Endothelial cell (in vitro differentiated cells): ENCODE measurements around the gene SLC28A2. TPM values are rescaled to one million over a fixed set of nuclear protein-coding genes. Genes with fewer than 3 reads are reported as not detected.

Experiments used
- DNase-seq: peaks from one replicate; pipeline ENCODE4 v3.0.0; 2021; ENCODE audit warnings: low spot score
- H3K27ac Mint-ChIP-seq: one replicate; pipeline ENCODE4 v1.8.0; 2021; ENCODE audit warnings: mixed read lengths, inconsistent platforms; ENCODE audit not compliant: unreplicated experiment
- H3K27me3 Mint-ChIP-seq: one replicate; pipeline ENCODE4 v1.8.0; 2021; ENCODE audit warnings: mild to moderate bottlenecking, moderate library complexity, mixed read lengths, inconsistent platforms; ENCODE audit not compliant: unreplicated experiment
- H3K36me3 Mint-ChIP-seq: one replicate; pipeline ENCODE4 v1.8.0; 2021; ENCODE audit warnings: mild to moderate bottlenecking, low read depth, mixed read lengths, inconsistent platforms; ENCODE audit not compliant: unreplicated experiment
- H3K4me1 Mint-ChIP-seq: one replicate; pipeline ENCODE4 v1.8.0; 2021; ENCODE audit warnings: mild to moderate bottlenecking, mixed read lengths, inconsistent platforms; ENCODE audit not compliant: unreplicated experiment
- H3K4me3 Mint-ChIP-seq: one replicate; pipeline ENCODE4 v1.8.0; 2021; ENCODE audit warnings: mild to moderate bottlenecking, mixed read lengths, inconsistent platforms; ENCODE audit not compliant: unreplicated experiment
- H3K9me3 Mint-ChIP-seq: one replicate; pipeline ENCODE4 v1.8.0; 2021; ENCODE audit warnings: mixed read lengths, inconsistent platforms; ENCODE audit not compliant: unreplicated experiment
- CTCF ChIP-seq: fragments of 200-600 bp; sonication (generic); IDR thresholded peaks from one replicate; pipeline ENCODE4 v1.5.0; 2021; ENCODE audit warnings: antibody characterized with exemption; ENCODE audit not compliant: unreplicated experiment
- total RNA-seq: library from RNA; stranded (reverse); fragmentation: NEBNext Ultra II Directional; extraction: Animal tissue kit (Norgen Biotek cat#: 25700); gene quantifications from one replicate; pipeline ENCODE4 v1.2.1, GENCODE V29; 2021; ENCODE audit not compliant: unreplicated experiment

The SLC28A2 gene
- total RNA-seq, 1 donor from 2014 or later = not detected

GRCh38 chr15:45221053-45221599, 30.9 kb upstream of the SLC28A2 start:
- no peak for DNase-seq
- no peak for TF ChIP-seq CTCF
- Mint-ChIP-seq H3K36me3 (no peaks in the 10 kb centered on the region), H3K4me1 (no peaks in the 10 kb centered on the region), H3K4me3 (no peak overlapping the region), H3K27me3 (no peaks in the 10 kb centered on the region), H3K27ac (no peak overlapping the region), H3K9me3 (no peaks in the 10 kb centered on the region)

- no peaks in the 10 kb centered on the region for H3K9me3 Mint-ChIP-seq
- no peak overlapping the region for H3K27ac Mint-ChIP-seq
- no peak for TF ChIP-seq CTCF
- H3K27me3 Mint-ChIP-seq = no peaks in the 10 kb centered on the region
- no peak overlapping the region for H3K4me3 Mint-ChIP-seq
- no peaks in the 10 kb centered on the region for H3K36me3 Mint-ChIP-seq
- no peak for DNase-seq
- no peaks in the 10 kb centered on the region for H3K4me1 Mint-ChIP-seq
These were observed 30.1 kb upstream of the SLC28A2 start for GRCh38 chr15:45221967-45222366.

- no peak overlapping the region for H3K27ac Mint-ChIP-seq
- no peaks in the 10 kb centered on the region for H3K9me3 Mint-ChIP-seq
- no peaks in the 10 kb centered on the region for H3K4me1 Mint-ChIP-seq
- no peak for DNase-seq
- H3K4me3 Mint-ChIP-seq = no peak overlapping the region
- H3K27me3 Mint-ChIP-seq = no peaks in the 10 kb centered on the region
- no peaks in the 10 kb centered on the region for H3K36me3 Mint-ChIP-seq
- no peak for TF ChIP-seq CTCF
These were observed 27.3 kb upstream of the SLC28A2 start for GRCh38 chr15:45224621-45225217.

- H3K4me3 Mint-ChIP-seq = no peak overlapping the region
- no peaks in the 10 kb centered on the region for H3K9me3 Mint-ChIP-seq
- H3K27ac Mint-ChIP-seq = no peak overlapping the region
- DNase-seq = no peak
- no peaks in the 10 kb centered on the region for H3K27me3 Mint-ChIP-seq
- TF ChIP-seq CTCF = no peak
- no peaks in the 10 kb centered on the region for H3K4me1 Mint-ChIP-seq
- no peaks in the 10 kb centered on the region for H3K36me3 Mint-ChIP-seq
These were observed 26.3 kb upstream of the SLC28A2 start for GRCh38 chr15:45225506-45226273.

- Mint-ChIP-seq H3K4me1 (no peaks in the 10 kb centered on the region), H3K4me3 (no peak overlapping the region), H3K27ac (no peak overlapping the region), H3K9me3 (peaks cover 6% of the 10 kb centered on the region), H3K36me3 (peaks cover 6% of the 10 kb centered on the region), H3K27me3 (no peaks in the 10 kb centered on the region)
- TF ChIP-seq CTCF = no peak
- no peak for DNase-seq
These were observed 23.1 kb upstream of the SLC28A2 start for GRCh38 chr15:45228931-45229330.
